ENCODE results near the gene TCEAL4. TPM values are rescaled to one million over a fixed set of nuclear protein-coding genes. Genes with fewer than 3 reads are reported as not detected.
A peak's percentile ranks its signal among the peaks of the same experiment; 100 is the strongest.
"Not testable (repeated sequence)": the region's sequence is repeated elsewhere in the genome, so short reads cannot be mapped to it uniquely, and the experiment has no call there.

TCEAL4 gene
- total RNA-seq, 2 experiments from 2014 or later: 6.0 to 6.7 TPM

GRCh38 chrX:103562801-103563200 lies 22.5 kb upstream of the TCEAL4 start:
- Mint-ChIP-seq H3K4me3 (no peak overlapping the region), H3K36me3 (no peaks in the 10 kb centered on the region), H3K27ac (no peak overlapping the region), H3K9me3 (no peaks in the 10 kb centered on the region), H3K4me1 (peaks cover 2% of the 10 kb centered on the region), H3K27me3 (peaks cover 5% of the 10 kb centered on the region)
- POLR2A ChIA-PET: no interaction called here
- ATAC-seq (ENCODE audit: low read depth): no peak
- no peak for DNase-seq

- Mint-ChIP-seq H3K9me3 (no peaks in the 10 kb centered on the region), H3K27me3 (peaks cover 2% of the 10 kb centered on the region), H3K4me1 (peaks cover 2% of the 10 kb centered on the region), H3K36me3 (no peaks in the 10 kb centered on the region), H3K27ac (no peak overlapping the region), H3K4me3 (no peak overlapping the region)
- POLR2A ChIA-PET: no interaction called here
- ATAC-seq (ENCODE audit: low read depth) (no peak), DNase-seq (no peak)
Measured at GRCh38 chrX:103565197-103565596, 20.1 kb upstream of the TCEAL4 start.

- DNase-seq: no peak
- no peaks in the 10 kb centered on the region for H3K9me3 Mint-ChIP-seq
- no peak overlapping the region for H3K27ac Mint-ChIP-seq
- H3K36me3 Mint-ChIP-seq: no peaks in the 10 kb centered on the region
- peaks cover 2% of the 10 kb centered on the region for H3K27me3 Mint-ChIP-seq
- POLR2A ChIA-PET: no interaction called here
- no peak for ATAC-seq (ENCODE audit: low read depth)
- H3K4me1 Mint-ChIP-seq: peaks cover 2% of the 10 kb centered on the region
- H3K4me3 Mint-ChIP-seq: no peak overlapping the region
Measured at GRCh38 chrX:103565752-103566151, 19.6 kb upstream of the TCEAL4 start.

- Mint-ChIP-seq H3K9me3 (no peaks in the 10 kb centered on the region), H3K27me3 (peaks cover 3% of the 10 kb centered on the region), H3K27ac (no peak overlapping the region), H3K36me3 (no peaks in the 10 kb centered on the region), H3K4me1 (no peaks in the 10 kb centered on the region), H3K4me3 (no peak overlapping the region)
- DNase-seq (no peak), ATAC-seq (ENCODE audit: low read depth) (no peak)
- POLR2A ChIA-PET: no interaction called here
Measured at GRCh38 chrX:103571121-103571520, 14.2 kb upstream of the TCEAL4 start.

GRCh38 chrX:103571726-103572125 lies 13.6 kb upstream of the TCEAL4 start:
- POLR2A ChIA-PET: no interaction called here
- no peak overlapping the region for H3K27ac Mint-ChIP-seq
- DNase-seq (no peak), ATAC-seq (ENCODE audit: low read depth) (no peak)
- H3K27me3 Mint-ChIP-seq: peaks cover 3% of the 10 kb centered on the region
- H3K9me3 Mint-ChIP-seq: no peaks in the 10 kb centered on the region
- H3K4me1 Mint-ChIP-seq: no peaks in the 10 kb centered on the region
- no peaks in the 10 kb centered on the region for H3K36me3 Mint-ChIP-seq
- H3K4me3 Mint-ChIP-seq: no peak overlapping the region

- H3K27ac Mint-ChIP-seq: no peak overlapping the region
- H3K27me3 Mint-ChIP-seq: peaks cover 3% of the 10 kb centered on the region
- ATAC-seq (ENCODE audit: low read depth) (no peak), DNase-seq (no peak)
- H3K4me3 Mint-ChIP-seq: no peak overlapping the region
- no peaks in the 10 kb centered on the region for H3K36me3 Mint-ChIP-seq
- no peaks in the 10 kb centered on the region for H3K9me3 Mint-ChIP-seq
- H3K4me1 Mint-ChIP-seq: no peaks in the 10 kb centered on the region
- POLR2A ChIA-PET: no interaction called here
Measured at GRCh38 chrX:103573202-103573601, 12.1 kb upstream of the TCEAL4 start.

- Mint-ChIP-seq H3K4me3 (peak overlapping the region; percentile 28), H3K27ac (no peak overlapping the region), H3K4me1 (no peaks in the 10 kb centered on the region), H3K9me3 (no peaks in the 10 kb centered on the region), H3K27me3 (peaks cover 6% of the 10 kb centered on the region), H3K36me3 (no peaks in the 10 kb centered on the region)
- POLR2A ChIA-PET: no interaction called here
- DNase-seq: no peak
- ATAC-seq (ENCODE audit: low read depth): no peak
Measured at GRCh38 chrX:103584596-103584995, 719 bp upstream of the TCEAL4 start.

GRCh38 chrX:103586314-103586646 lies 965 bp downstream of the TCEAL4 start:
- ATAC-seq (ENCODE audit: low read depth) (no peak), DNase-seq (no peak)
- H3K4me3 Mint-ChIP-seq: peak overlapping the region; percentile 81
- H3K27me3 Mint-ChIP-seq: peaks cover 4% of the 10 kb centered on the region
- H3K9me3 Mint-ChIP-seq: no peaks in the 10 kb centered on the region
- no peaks in the 10 kb centered on the region for H3K36me3 Mint-ChIP-seq
- no peaks in the 10 kb centered on the region for H3K4me1 Mint-ChIP-seq
- H3K27ac Mint-ChIP-seq: no peak overlapping the region
- POLR2A ChIA-PET: no interaction called here

GRCh38 chrX:103586659-103587058 lies 1.3 kb downstream of the TCEAL4 start:
- H3K36me3 Mint-ChIP-seq: no peaks in the 10 kb centered on the region
- H3K27me3 Mint-ChIP-seq: peaks cover 4% of the 10 kb centered on the region
- ATAC-seq (ENCODE audit: low read depth) (no peak), DNase-seq (no peak)
- H3K4me3 Mint-ChIP-seq: no peak overlapping the region
- POLR2A ChIA-PET: no interaction called here
- H3K9me3 Mint-ChIP-seq: no peaks in the 10 kb centered on the region
- H3K27ac Mint-ChIP-seq: no peak overlapping the region
- H3K4me1 Mint-ChIP-seq: no peaks in the 10 kb centered on the region

- DNase-seq; H3K36me3 Mint-ChIP-seq; H3K4me1 Mint-ChIP-seq; H3K4me3 Mint-ChIP-seq; ATAC-seq (ENCODE audit: low read depth); H3K27ac Mint-ChIP-seq; H3K9me3 Mint-ChIP-seq; H3K27me3 Mint-ChIP-seq: not testable (repeated sequence)
- POLR2A ChIA-PET: interaction anchor here (0.6 kb wide), 1 partner anchor 10 kb away, joined by 3 read pairs; no protein-coding TSS in a partner anchor
Measured at GRCh38 chrX:103592295-103592694, 7.0 kb downstream of the TCEAL4 start.

GRCh38 chrX:103595202-103595601 lies 9.9 kb downstream of the TCEAL4 start:
- DNase-seq; H3K4me3 Mint-ChIP-seq; POLR2A ChIA-PET; ATAC-seq (ENCODE audit: low read depth); H3K27ac Mint-ChIP-seq; H3K9me3 Mint-ChIP-seq; H3K4me1 Mint-ChIP-seq; H3K36me3 Mint-ChIP-seq; H3K27me3 Mint-ChIP-seq: not testable (repeated sequence)

GRCh38 chrX:103607364-103608305 lies 22.3 kb downstream of the TCEAL4 start, which contains the start of gene TCEAL3:
Gene TCEAL3, plus strand, starts transcription at chrX:103607963. Its CDS starts 1,102 bp downstream, at chrX:103609065.
- H3K4me1 Mint-ChIP-seq: peaks cover 4% of the 10 kb centered on the region
- peak; percentile 38 for DNase-seq
- POLR2A ChIA-PET: no interaction called here
- H3K27ac Mint-ChIP-seq: no peak within 1 kb of the TSS
- no peaks in the 10 kb centered on the region for H3K36me3 Mint-ChIP-seq
- peak; percentile 78 for ATAC-seq (ENCODE audit: low read depth)
- no peaks in the 10 kb centered on the region for H3K9me3 Mint-ChIP-seq
- peak within 1 kb of the TSS; percentile 74 for H3K4me3 Mint-ChIP-seq
- peaks cover 3% of the 10 kb centered on the region for H3K27me3 Mint-ChIP-seq

- Mint-ChIP-seq H3K4me1 (peaks cover 4% of the 10 kb centered on the region), H3K27me3 (peaks cover 3% of the 10 kb centered on the region), H3K27ac (no peak overlapping the region), H3K36me3 (no peaks in the 10 kb centered on the region), H3K9me3 (no peaks in the 10 kb centered on the region), H3K4me3 (peak overlapping the region; percentile 74)
- POLR2A ChIA-PET: no interaction called here
- ATAC-seq (ENCODE audit: low read depth) (no peak), DNase-seq (peak; percentile 27)
Measured at GRCh38 chrX:103608306-103608963, 23.1 kb downstream of the TCEAL4 start.

- H3K36me3 Mint-ChIP-seq: no peaks in the 10 kb centered on the region
- no peak overlapping the region for H3K27ac Mint-ChIP-seq
- ATAC-seq (ENCODE audit: low read depth) (no peak), DNase-seq (no peak)
- POLR2A ChIA-PET: no interaction called here
- H3K4me1 Mint-ChIP-seq: peaks cover 4% of the 10 kb centered on the region
- no peak overlapping the region for H3K4me3 Mint-ChIP-seq
- H3K9me3 Mint-ChIP-seq: no peaks in the 10 kb centered on the region
- peaks cover 3% of the 10 kb centered on the region for H3K27me3 Mint-ChIP-seq
Measured at GRCh38 chrX:103610282-103610681, 25.0 kb downstream of the TCEAL4 start.

All from activated naive CD8-positive, alpha-beta T cell treated with anti-CD3 and anti-CD28 coated beads, Interleukin-2, amount 10 ng/mL, durations not matched to agents 7 days and 5 days (primary cell).